HCT116 (cell line): ENCODE data around the gene C15orf61. TPM values are rescaled to one million over a fixed set of nuclear protein-coding genes. Genes with fewer than 3 reads are reported as not detected.

Experiments used
- ATAC-seq: fragments of 200-7000 bp; cut with Tn5 transposase; 2 replicates; pipeline ENCODE4 v1.9.1; 2020; ENCODE audit warnings: mild to moderate bottlenecking, moderate library complexity
- BruUV-seq: library from RNA; stranded (reverse); fragments of 400-500 nt; replicated peaks from 2 replicates; lab custom pipeline; 2021; lab: Mats Ljungman, UMichigan
- CTCF ChIA-PET: fragments of 300-600 bp; sonication (Branson Sonifier 250); formaldehyde crosslinking; loops from one replicate; lab custom pipeline; 2021; ENCODE audit warnings: antibody characterized with exemption; lab: Charles Lee
- POLR2A ChIA-PET: fragments of 300-600, 350-600 bp; sonication (Branson Sonifier 250); formaldehyde crosslinking; loops from one replicate; lab custom pipeline; 2021; ENCODE audit warnings: antibody characterized with exemption; lab: Charles Lee
- RAD21 ChIA-PET, 2 experiments: fragments of 300-600 bp; sonication (Branson Sonifier 250); formaldehyde crosslinking; loops; one replicate each; lab custom pipeline; 2023; ENCODE audit warnings: low total read pairs in 2 of 2; ENCODE audit not compliant: uncharacterized antibody in 2 of 2, unreplicated experiment in 2 of 2, low non-redundant PET in 1 of 2; lab: Charles Lee
- DNase-seq: peaks from one replicate; pipeline ENCODE4 v3.0.0-alpha.2; 2010; ENCODE audit warnings: low read depth, low spot score
- H2AFZ ChIP-seq: fragments of 200-600 bp; shearing (Covaris generic), sonication (generic); 2 replicates; pipeline ENCODE4 v1.6.1; 2017; ENCODE audit warnings: low read depth, mixed run types, mixed read lengths, antibody characterized with exemption, low read length; ENCODE audit not compliant: poor library complexity, severe bottlenecking
- H3K27ac ChIP-seq: 2 replicates; pipeline ENCODE4 v1.5.1; 2012; ENCODE audit warnings: low read depth, low read length
- H3K27me3 ChIP-seq: fragments of 200-600 bp; sonication (generic); 2 replicates; pipeline ENCODE4 v1.6.1; 2016; ENCODE audit warnings: mixed run types, low read length, mixed read lengths; ENCODE audit not compliant: insufficient read depth
- H3K36me3 ChIP-seq, 2 experiments: fragments of 200-500 bp in 1 of 2; fragments of 200-600 bp in 1 of 2; sonication (Bioruptor generic) in 1 of 2; sonication (generic) in 1 of 2; 2 replicates each; pipeline versions ENCODE4 v1.5.1 to v1.6.1; 2014 to 2016; ENCODE audit warnings: low read length in 2 of 2, inconsistent platforms in 1 of 2, mixed read lengths in 1 of 2, mixed run types in 1 of 2; ENCODE audit not compliant: insufficient read depth in 2 of 2, control insufficient read depth in 1 of 2
- H3K4me1 ChIP-seq, 2 experiments: fragments of 200-600 bp in 1 of 2; sonication (generic) in 1 of 2; 2 replicates each; pipeline versions ENCODE4 v1.5.1 to v1.6.1; 2012 to 2017; ENCODE audit warnings: low read length in 2 of 2, inconsistent platforms in 1 of 2, mild to moderate bottlenecking in 1 of 2, mixed read lengths in 1 of 2, mixed run types in 1 of 2, moderate library complexity in 1 of 2; ENCODE audit not compliant: insufficient read depth in 2 of 2, control insufficient read depth in 1 of 2
- H3K4me2 ChIP-seq: fragments of 200-600 bp; sonication (generic); 2 replicates; pipeline ENCODE4 v1.6.1; 2017; ENCODE audit warnings: mixed run types, low read length, mixed read lengths
- H3K4me3 ChIP-seq, 2 experiments: fragments of 200-600 bp in 1 of 2; sonication (generic) in 1 of 2; replicated peaks in 1 of 2; 2 replicates each; pipeline ENCODE4 v1.5.1; 2011 to 2016; ENCODE audit warnings: low read length in 2 of 2, control low read depth in 1 of 2, low read depth in 1 of 2, mild to moderate bottlenecking in 1 of 2, mixed read lengths in 1 of 2, mixed run types in 1 of 2
- H3K79me2 ChIP-seq: fragments of 200-600 bp; sonication (generic); 2 replicates; pipeline ENCODE4 v1.6.1; 2017; ENCODE audit warnings: mild to moderate bottlenecking, mixed run types, low read length, moderate library complexity, mixed read lengths; ENCODE audit not compliant: insufficient read depth
- H3K9ac ChIP-seq: fragments of 200-600 bp; sonication (generic); 2 replicates; pipeline ENCODE4 v1.6.1; 2016; ENCODE audit warnings: low read length, mixed read lengths
- H3K9me2 ChIP-seq: fragments of 200-600 bp; sonication (generic), shearing (Covaris generic); 2 replicates; pipeline ENCODE4 v1.6.1; 2017; ENCODE audit warnings: mixed run types, mild to moderate bottlenecking, moderate library complexity; ENCODE audit not compliant: insufficient read depth
- H3K9me3 ChIP-seq, 2 experiments: fragments of 200-500 bp in 1 of 2; fragments of 200-600 bp in 1 of 2; sonication (Bioruptor generic) in 1 of 2; sonication (generic) in 1 of 2; 2 replicates each; pipeline ENCODE4 v1.6.1; 2014 to 2017; ENCODE audit warnings: low read length in 2 of 2, mixed read lengths in 2 of 2, inconsistent platforms in 1 of 2, low read depth in 1 of 2, mild to moderate bottlenecking in 1 of 2, mixed run types in 1 of 2, moderate library complexity in 1 of 2; ENCODE audit not compliant: control insufficient read depth in 1 of 2, insufficient read depth in 1 of 2
- H4K20me1 ChIP-seq: fragments of 200-600 bp; sonication (generic), shearing (Covaris generic); 2 replicates; pipeline ENCODE4 v1.6.1; 2017; ENCODE audit warnings: mixed run types, mild to moderate bottlenecking, moderate library complexity; ENCODE audit not compliant: insufficient read depth
- CBX3 ChIP-seq: IDR thresholded peaks from 2 replicates; pipeline ENCODE4 v1.6.1; 2012; ENCODE audit warnings: low read depth
- CEBPB ChIP-seq: IDR thresholded peaks from 2 replicates; pipeline ENCODE4 v1.6.1; 2012; ENCODE audit warnings: low read depth
- EGR1 ChIP-seq: IDR thresholded peaks from 2 replicates; pipeline ENCODE4 v1.6.1; 2012; ENCODE audit warnings: low read depth
- EZH2 ChIP-seq: fragments of 200-600 bp; sonication (generic); IDR thresholded peaks from 2 replicates; pipeline ENCODE4 v1.6.1; 2017; ENCODE audit warnings: antibody characterized with exemption, mixed run types
- EZH2phosphoT487 ChIP-seq: fragments of 200-600 bp; IDR thresholded peaks from 2 replicates; pipeline ENCODE4 v1.6.1; 2018; ENCODE audit warnings: antibody characterized with exemption, borderline replicate concordance
- FOSL1 ChIP-seq: IDR thresholded peaks from 2 replicates; pipeline ENCODE4 v1.6.1; 2012; ENCODE audit warnings: low read depth
- JUND ChIP-seq: IDR thresholded peaks from 2 replicates; pipeline ENCODE4 v1.6.1; 2012
- MAX ChIP-seq: IDR thresholded peaks from 2 replicates; pipeline ENCODE4 v1.6.1; 2012
- POLR2AphosphoS5 ChIP-seq: IDR thresholded peaks from 2 replicates; pipeline ENCODE4 v1.6.1; 2011; ENCODE audit warnings: mild to moderate bottlenecking, low read depth, low read length, moderate library complexity
- RAD21 ChIP-seq: IDR thresholded peaks from 2 replicates; pipeline ENCODE4 v1.6.1; 2012; ENCODE audit warnings: low read depth, mild to moderate bottlenecking
- SIN3A ChIP-seq: IDR thresholded peaks from 2 replicates; pipeline ENCODE4 v1.6.1; 2012; ENCODE audit warnings: low read depth
- YY1 ChIP-seq: IDR thresholded peaks from 2 replicates; pipeline ENCODE4 v1.6.1; 2011; ENCODE audit warnings: low read length, low read depth, moderate library complexity, mild to moderate bottlenecking; ENCODE audit not compliant: insufficient replicate concordance; ENCODE audit errors: extremely low read depth
- ZBTB33 ChIP-seq: IDR thresholded peaks from 2 replicates; pipeline ENCODE4 v1.6.1; 2011; ENCODE audit warnings: mild to moderate bottlenecking, low read length, moderate library complexity; ENCODE audit not compliant: insufficient replicate concordance; ENCODE audit errors: extremely low read depth
- ZFX ChIP-seq: fragments of 450-650 bp; IDR thresholded peaks from 2 replicates; pipeline ENCODE4 v1.6.1; 2017
- intact Hi-C: fragments of 100-400 bp; cut with micrococcal nuclease; formaldehyde crosslinking; loops from 2 replicates; pipeline ENCODE4 v1.10.0; 2022
- total RNA-seq: library from RNA; stranded (reverse); gene quantifications from one replicate; pipeline ENCODE4 v1.2.1, GENCODE V29; 2021; ENCODE audit not compliant: unreplicated experiment
- TF ChIP-seq, protein P1 (sequence below): IDR thresholded peaks from 2 replicates; pipeline ENCODE4 v1.6.1; 2012
- TF ChIP-seq, protein P2 (sequence below), 3 experiments: fragments of 200-600 bp in 1 of 3; sonication (generic) in 1 of 3; IDR thresholded peaks in 2 of 3; conservative IDR thresholded peaks in 1 of 3; 2 replicates each; pipeline ENCODE4 v1.5.1; 2012 to 2017; ENCODE audit warnings: low read depth in 2 of 3, low read length in 2 of 3, antibody characterized with exemption in 1 of 3, borderline replicate concordance in 1 of 3, control low read depth in 1 of 3, mild to moderate bottlenecking in 1 of 3, mixed read lengths in 1 of 3, mixed run types in 1 of 3, moderate library complexity in 1 of 3; ENCODE audit not compliant: insufficient read depth in 1 of 3

The C15orf61 gene
- total RNA-seq, 1 experiment from 2014 or later = 9.9 TPM

DNA sequence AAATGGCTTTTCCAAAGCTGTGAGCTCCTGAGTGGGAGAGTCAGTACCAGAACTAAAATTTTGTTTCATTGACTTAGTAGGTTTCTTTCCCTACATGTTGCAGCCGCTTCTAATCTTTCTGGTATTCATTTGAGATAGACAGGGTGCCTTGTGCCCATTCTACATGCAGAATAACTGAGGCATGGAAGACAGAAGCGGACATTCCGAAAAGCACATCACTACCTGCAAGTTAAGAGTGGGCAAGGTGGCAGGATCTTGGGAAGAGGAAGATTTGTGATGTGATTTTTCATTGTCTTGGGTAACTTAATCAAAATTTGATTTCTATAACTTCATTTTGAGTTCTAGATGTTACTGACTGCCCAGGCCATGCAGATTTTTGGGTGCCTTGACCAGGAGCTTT is 23.5 kb downstream of the C15orf61 start:
- intact Hi-C loops = no loop called here
- Histone ChIP-seq H3K4me1 (peaks cover 4 to 9% of the 10 kb centered on the region in 2 experiments; a peak in 3 of 4 replicates), H3K79me2 (no peaks in the 10 kb centered on the region), H3K36me3 (no peaks in the 10 kb centered on the region), H2AFZ (no peak overlapping the region), H3K9me3 (no peaks in the 10 kb centered on the region), H3K27ac (no peak overlapping the region), H3K9ac (no peak overlapping the region), H3K27me3 (no peaks in the 10 kb centered on the region), H3K4me2 (no peak overlapping the region), H3K4me3 (no peak overlapping the region), H3K9me2 (no peaks in the 10 kb centered on the region), H4K20me1 (no peaks in the 10 kb centered on the region)
- ChIA-PET CTCF (no interaction called here), POLR2A (no interaction called here), RAD21 (no interaction called here)
- BruUV-seq = no TSS peak
- no peak for TF ChIP-seq EZH2
- TF ChIP-seq MAX = no peak
- TF ChIP-seq EGR1 = no peak
- no peak for TF ChIP-seq JUND
- no peak for TF ChIP-seq EZH2phosphoT487
- TF ChIP-seq ZBTB33 = no peak
- no peak for TF ChIP-seq RAD21
- no peak for TF ChIP-seq ZFX
- TF ChIP-seq CEBPB = no peak
- TF ChIP-seq, protein P1, sequence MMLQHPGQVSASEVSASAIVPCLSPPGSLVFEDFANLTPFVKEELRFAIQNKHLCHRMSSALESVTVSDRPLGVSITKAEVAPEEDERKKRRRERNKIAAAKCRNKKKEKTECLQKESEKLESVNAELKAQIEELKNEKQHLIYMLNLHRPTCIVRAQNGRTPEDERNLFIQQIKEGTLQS = no peak
- TF ChIP-seq, protein P2, sequence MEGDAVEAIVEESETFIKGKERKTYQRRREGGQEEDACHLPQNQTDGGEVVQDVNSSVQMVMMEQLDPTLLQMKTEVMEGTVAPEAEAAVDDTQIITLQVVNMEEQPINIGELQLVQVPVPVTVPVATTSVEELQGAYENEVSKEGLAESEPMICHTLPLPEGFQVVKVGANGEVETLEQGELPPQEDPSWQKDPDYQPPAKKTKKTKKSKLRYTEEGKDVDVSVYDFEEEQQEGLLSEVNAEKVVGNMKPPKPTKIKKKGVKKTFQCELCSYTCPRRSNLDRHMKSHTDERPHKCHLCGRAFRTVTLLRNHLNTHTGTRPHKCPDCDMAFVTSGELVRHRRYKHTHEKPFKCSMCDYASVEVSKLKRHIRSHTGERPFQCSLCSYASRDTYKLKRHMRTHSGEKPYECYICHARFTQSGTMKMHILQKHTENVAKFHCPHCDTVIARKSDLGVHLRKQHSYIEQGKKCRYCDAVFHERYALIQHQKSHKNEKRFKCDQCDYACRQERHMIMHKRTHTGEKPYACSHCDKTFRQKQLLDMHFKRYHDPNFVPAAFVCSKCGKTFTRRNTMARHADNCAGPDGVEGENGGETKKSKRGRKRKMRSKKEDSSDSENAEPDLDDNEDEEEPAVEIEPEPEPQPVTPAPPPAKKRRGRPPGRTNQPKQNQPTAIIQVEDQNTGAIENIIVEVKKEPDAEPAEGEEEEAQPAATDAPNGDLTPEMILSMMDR (IDR thresholded peaks at IDR 0.05 in 2 of 3, conservative IDR thresholded peaks at IDR 0.05 in 1 of 3; ENCODE audit: borderline replicate concordance in 1 of 3, insufficient read depth in 1 of 3, low read depth in 2 of 3, low read length in 2 of 3) = no peak
- TF ChIP-seq YY1 = no peak
- no peak for TF ChIP-seq POLR2AphosphoS5
- TF ChIP-seq CBX3 = no peak
- no peak for TF ChIP-seq SIN3A
- TF ChIP-seq FOSL1 = no peak
- DNase-seq (no peak), ATAC-seq (no peak)
